HepG2 (cell line): ENCODE results near the gene SLC35G2. TPM values are rescaled to one million over a fixed set of nuclear protein-coding genes. Genes with fewer than 3 reads are reported as not detected.
A peak's percentile ranks its signal among the peaks of the same experiment; 100 is the strongest.

Experiments used
- ARNT ChIP-seq: fragments of 450-650 bp; IDR thresholded peaks from 2 replicates; pipeline ENCODE4 v1.6.1; 2017
- ERF ChIP-seq: IDR thresholded peaks from 2 replicates; pipeline ENCODE4 v1.6.1; 2018; ENCODE audit warnings: missing biosample characterization, missing genetic modification reagents
- GABPA ChIP-seq, 2 experiments: IDR thresholded peaks; 2 replicates each; pipeline ENCODE4 v1.6.1; 2011 to 2016; ENCODE audit warnings: low read depth in 2 of 2, low read length in 1 of 2, missing biosample characterization in 1 of 2, missing genetic modification characterization in 1 of 2
- HCFC1 ChIP-seq: fragments of 150-350 bp; IDR thresholded peaks from 2 replicates; pipeline ENCODE4 v1.6.1; 2014; ENCODE audit warnings: low read depth, low read length
- HDAC1 ChIP-seq: sonication (generic); formaldehyde crosslinking; IDR thresholded peaks from 2 replicates; pipeline ENCODE4 v1.5.1; 2020; ENCODE audit warnings: mild to moderate bottlenecking, missing genetic modification reagents
- HNF4A ChIP-seq: sonication (generic); formaldehyde crosslinking; IDR thresholded peaks from 2 replicates; pipeline ENCODE4 v1.4.0; 2020; ENCODE audit warnings: missing genetic modification reagents
- HNF4G ChIP-seq, 2 experiments: sonication (generic) in 1 of 2; formaldehyde crosslinking in 1 of 2; IDR thresholded peaks; 2 replicates each; pipeline versions ENCODE4 v1.4.0 to v1.6.1; 2011 to 2020; ENCODE audit warnings: borderline replicate concordance in 2 of 2, low read depth in 2 of 2, mild to moderate bottlenecking in 2 of 2, low read length in 1 of 2, missing genetic modification reagents in 1 of 2, moderate library complexity in 1 of 2
- HNRNPK ChIP-seq: fragments of 200-400 bp; formaldehyde crosslinking; IDR thresholded peaks from 2 replicates; pipeline ENCODE4 v1.6.1; 2018; ENCODE audit warnings: low read length, low read depth, moderate library complexity, mild to moderate bottlenecking; ENCODE audit not compliant: poor library complexity, severe bottlenecking
- HOXA9 ChIP-seq: sonication (generic); formaldehyde crosslinking; IDR thresholded peaks from 2 replicates; pipeline ENCODE4 v1.8.1; 2022; ENCODE audit warnings: missing genetic modification reagents, mild to moderate bottlenecking, moderate library complexity, borderline replicate concordance
- KDM1A ChIP-seq: IDR thresholded peaks from 2 replicates; pipeline ENCODE4 v1.6.1; 2016; ENCODE audit warnings: missing compliant biosample characterization
- NPAS2 ChIP-seq: sonication (generic); formaldehyde crosslinking; IDR thresholded peaks from 2 replicates; pipeline ENCODE4 v1.8.0; 2022; ENCODE audit warnings: mild to moderate bottlenecking, missing genetic modification reagents, borderline replicate concordance
- PCBP1 ChIP-seq: fragments of 200-400 bp; formaldehyde crosslinking; IDR thresholded peaks from 2 replicates; pipeline ENCODE4 v1.6.1; 2017; ENCODE audit warnings: mild to moderate bottlenecking, low read depth, low read length, borderline replicate concordance
- RBM22 ChIP-seq: fragments of 200-400 bp; formaldehyde crosslinking; optimal IDR thresholded peaks from 2 replicates; pipeline ENCODE3; 2017; ENCODE audit warnings: mild to moderate bottlenecking, low read length, moderate library complexity
- RORA ChIP-seq: sonication (generic); formaldehyde crosslinking; IDR thresholded peaks from 2 replicates; pipeline ENCODE4 v1.5.0; 2020; ENCODE audit warnings: mild to moderate bottlenecking, missing genetic modification reagents, moderate library complexity
- TBX3 ChIP-seq: fragments of 450-650 bp; IDR thresholded peaks from 2 replicates; pipeline ENCODE4 v1.6.1; 2017; ENCODE audit warnings: antibody characterized with exemption, mild to moderate bottlenecking, inconsistent platforms, borderline replicate concordance
- ZFP1 ChIP-seq: IDR thresholded peaks from 2 replicates; pipeline ENCODE4 v1.6.1; 2016
- ZFY ChIP-seq: sonication (generic); formaldehyde crosslinking; IDR thresholded peaks from 2 replicates; pipeline ENCODE4 v1.4.0; 2020; ENCODE audit warnings: missing genetic modification reagents
- ZNF296 ChIP-seq: sonication (generic); formaldehyde crosslinking; conservative IDR thresholded peaks from 2 replicates; pipeline ENCODE4 v1.5.0; 2020; ENCODE audit warnings: mild to moderate bottlenecking, missing genetic modification reagents
- ZNF564 ChIP-seq: sonication (generic); formaldehyde crosslinking; IDR thresholded peaks from 2 replicates; pipeline ENCODE4 v1.8.1; 2023; ENCODE audit warnings: mild to moderate bottlenecking, missing genetic modification reagents
- ZNF577 ChIP-seq: sonication (generic); formaldehyde crosslinking; IDR thresholded peaks from 2 replicates; pipeline ENCODE4 v1.4.0; 2020; ENCODE audit warnings: mild to moderate bottlenecking, low read depth, missing genetic modification reagents, borderline replicate concordance
- ZNF670 ChIP-seq: sonication (generic); formaldehyde crosslinking; IDR thresholded peaks from 2 replicates; pipeline ENCODE4 v1.8.0; 2022; ENCODE audit warnings: mild to moderate bottlenecking, missing genetic modification reagents, borderline replicate concordance
- ZNF7 ChIP-seq: IDR thresholded peaks from 2 replicates; pipeline ENCODE4 v1.6.1; 2016; ENCODE audit warnings: missing biosample characterization, missing genetic modification reagents
- ZNF710 ChIP-seq: sonication (generic); formaldehyde crosslinking; IDR thresholded peaks from 2 replicates; pipeline ENCODE4 v1.5.0; 2020; ENCODE audit warnings: mild to moderate bottlenecking, missing genetic modification reagents, borderline replicate concordance
- polyA plus RNA-seq, 8 experiments: library from polyadenylated mRNA; depleted of rRNA in 3 of 8; stranded (reverse) in 7 of 8; unstranded in 1 of 8; fragments of >200 nt; fragmentation: Illumina TruSeq in 4 of 8; extraction: Trizol in 4 of 8; gene quantifications; 2 replicates each; pipeline versions ENCODE4 v1.2.1 to v1.2.3, GENCODE V29; 2011 to 2016; ENCODE audit warnings: low read depth in 4 of 8, missing spikeins in 1 of 8, mixed read lengths in 1 of 8; ENCODE audit not compliant: insufficient read depth in 1 of 8
- total RNA-seq, 5 experiments: library from RNA; depleted of rRNA; stranded (reverse); fragments of >200 nt; fragmentation: Illumina TruSeq; extraction: Trizol; gene quantifications; 2 replicates each; pipeline ENCODE4 v1.2.3, GENCODE V29; 2016; ENCODE audit warnings: low read depth in 1 of 5
- TF ChIP-seq, protein P1 (sequence below): sonication (generic); formaldehyde crosslinking; IDR thresholded peaks from 2 replicates; pipeline ENCODE4 v1.5.0; 2020; ENCODE audit warnings: missing genetic modification reagents
- TF ChIP-seq, protein P2 (sequence below): sonication (generic); formaldehyde crosslinking; IDR thresholded peaks from 2 replicates; pipeline ENCODE4 v1.8.1; 2023; ENCODE audit warnings: missing genetic modification reagents, inconsistent platforms, borderline replicate concordance

SLC35G2 gene
- total and polyA plus RNA-seq, 2 of the 13 experiments (the other 11 are each of a cell fraction or from before 2014, with no cell fraction given) = 7.6 to 10.3 TPM

DNA sequence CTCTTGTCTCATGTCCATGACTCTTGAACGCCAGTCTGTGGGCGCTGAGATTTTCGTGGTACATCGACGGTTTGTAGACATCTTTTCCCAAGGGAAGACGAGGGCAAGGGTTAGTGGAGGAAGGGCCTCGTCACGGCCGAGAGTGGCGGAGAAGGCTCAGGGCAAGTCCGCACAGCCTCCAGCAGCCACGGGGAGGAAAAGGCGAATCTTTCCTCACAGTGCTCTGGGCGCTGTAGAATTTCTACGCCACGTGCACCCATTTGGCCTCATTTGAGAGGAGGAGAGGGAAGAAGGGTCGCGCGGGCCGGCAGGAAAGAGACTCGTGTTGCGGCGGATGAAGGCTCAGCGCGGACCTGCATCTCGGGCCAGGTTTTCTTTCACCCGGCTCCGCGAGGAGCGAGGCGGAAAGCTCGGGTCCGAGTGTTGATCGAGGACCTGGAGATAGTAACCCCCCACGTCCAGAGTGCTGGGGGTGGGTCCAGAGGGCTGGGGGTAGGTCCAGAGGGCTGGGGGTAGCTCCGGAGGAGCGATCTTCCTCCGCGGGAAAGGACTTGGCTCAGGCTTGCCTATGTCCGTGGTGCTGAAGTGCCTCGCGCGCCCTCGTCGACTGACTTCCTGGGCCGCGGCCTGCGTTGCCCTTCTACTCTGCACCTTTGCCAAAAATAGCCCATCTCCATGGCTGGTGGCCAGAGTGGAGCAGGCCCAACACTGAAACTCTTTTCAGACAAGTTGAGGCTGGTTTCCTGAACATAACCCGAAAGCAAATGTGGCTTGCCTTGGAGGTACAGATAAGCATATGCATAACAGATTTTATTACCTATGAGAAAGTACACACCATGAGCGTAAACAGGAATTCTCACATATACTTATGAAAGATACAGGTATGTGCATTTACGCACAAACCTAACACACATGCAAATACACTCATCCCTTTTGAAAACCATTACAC, 1.1 kb downstream of the SLC35G2 start (continued):
- peak; percentile 63; the same call in 1 of the 2 replicates for TF ChIP-seq HDAC1 (CRISPR knock-in tag)
- TF ChIP-seq TBX3 = no peak
- peak; percentile 80 for TF ChIP-seq ZFY (CRISPR knock-in tag)
- no peak for TF ChIP-seq RORA (CRISPR knock-in tag)
- TF ChIP-seq HCFC1 = no peak
- no peak for TF ChIP-seq ZFP1 (CRISPR knock-in tag)
- TF ChIP-seq KDM1A (CRISPR knock-in tag) = no peak
- TF ChIP-seq GABPA (IDR thresholded peaks at IDR 0.05; ENCODE audit: low read depth, low read length) = no peak
- no peak; the same call in 1 of the 2 replicates for TF ChIP-seq GABPA (CRISPR knock-in tag; IDR thresholded peaks at IDR 0.05; ENCODE audit: low read depth)
- TF ChIP-seq HOXA9 (CRISPR knock-in tag) = no peak
- TF ChIP-seq ZNF564 = peak; percentile 86
- TF ChIP-seq ZNF577 (CRISPR knock-in tag) = no peak
- no peak for TF ChIP-seq HNF4G (IDR thresholded peaks at IDR 0.05; ENCODE audit: borderline replicate concordance, low read depth, low read length)
- no peak for TF ChIP-seq HNF4G (CRISPR knock-in tag; IDR thresholded peaks at IDR 0.05; ENCODE audit: borderline replicate concordance, low read depth)
- TF ChIP-seq RBM22 = no peak
- TF ChIP-seq, protein P1, sequence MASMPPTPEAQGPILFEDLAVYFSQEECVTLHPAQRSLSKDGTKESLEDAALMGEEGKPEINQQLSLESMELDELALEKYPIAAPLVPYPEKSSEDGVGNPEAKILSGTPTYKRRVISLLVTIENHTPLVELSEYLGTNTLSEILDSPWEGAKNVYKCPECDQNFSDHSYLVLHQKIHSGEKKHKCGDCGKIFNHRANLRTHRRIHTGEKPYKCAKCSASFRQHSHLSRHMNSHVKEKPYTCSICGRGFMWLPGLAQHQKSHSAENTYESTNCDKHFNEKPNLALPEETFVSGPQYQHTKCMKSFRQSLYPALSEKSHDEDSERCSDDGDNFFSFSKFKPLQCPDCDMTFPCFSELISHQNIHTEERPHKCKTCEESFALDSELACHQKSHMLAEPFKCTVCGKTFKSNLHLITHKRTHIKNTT (CRISPR knock-in tag) = no peak
- TF ChIP-seq HNRNPK = no peak
- TF ChIP-seq, protein P2, sequence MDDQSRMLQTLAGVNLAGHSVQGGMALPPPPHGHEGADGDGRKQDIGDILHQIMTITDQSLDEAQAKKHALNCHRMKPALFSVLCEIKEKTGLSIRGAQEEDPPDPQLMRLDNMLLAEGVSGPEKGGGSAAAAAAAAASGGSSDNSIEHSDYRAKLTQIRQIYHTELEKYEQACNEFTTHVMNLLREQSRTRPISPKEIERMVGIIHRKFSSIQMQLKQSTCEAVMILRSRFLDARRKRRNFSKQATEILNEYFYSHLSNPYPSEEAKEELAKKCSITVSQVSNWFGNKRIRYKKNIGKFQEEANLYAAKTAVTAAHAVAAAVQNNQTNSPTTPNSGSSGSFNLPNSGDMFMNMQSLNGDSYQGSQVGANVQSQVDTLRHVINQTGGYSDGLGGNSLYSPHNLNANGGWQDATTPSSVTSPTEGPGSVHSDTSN = no peak
- no peak; the same call in 1 of the 2 replicates for TF ChIP-seq ERF (CRISPR knock-in tag)
- no peak for TF ChIP-seq ZNF670
- no peak for TF ChIP-seq ZNF710 (CRISPR knock-in tag)
- TF ChIP-seq ZNF7 (CRISPR knock-in tag) = no peak
- 0 out of 2 replicates have a peak, but pooled peaks have one; percentile 5 for TF ChIP-seq HNF4A (CRISPR knock-in tag)
- no peak for TF ChIP-seq PCBP1
- TF ChIP-seq ZNF296 (CRISPR knock-in tag) = no peak
- TF ChIP-seq NPAS2 (CRISPR knock-in tag) = no peak
- TF ChIP-seq ARNT = no peak
